Pancreas (tissue), 10 donors: ENCODE data around the gene MYL4. TPM values are rescaled to one million over a fixed set of nuclear protein-coding genes. Genes with fewer than 3 reads are reported as not detected.
"Not testable (repeated sequence)": the region's sequence is repeated elsewhere in the genome, so short reads cannot be mapped to it uniquely, and the experiment has no call there.

ENCODE experiments used
- ATAC-seq, 4 donors: fragments of 200-7000 bp; cut with Tn5 transposase; one replicate each; pipeline versions ENCODE4 v1.8.0 to v1.9.1; 2020; ENCODE audit warnings: mild to moderate bottlenecking in 4 of 4, moderate library complexity in 4 of 4
- DNase-seq, 6 donors: peaks; one replicate each; pipeline ENCODE4 v3.0.0-alpha.2; 2020
- FAIRE-seq: peaks from 2 replicates; lab custom pipeline; 2012; peaks lifted over from hg19 to GRCh38; lab: Jason Lieb, UNC
- H3K27ac ChIP-seq, 4 donors: fragments of 200-600 bp; sonication (generic); 1 replicate in 3 of 4; 2 replicates in 1 of 4; pipeline versions ENCODE4 v1.5.0 to v1.8.0; 2020
- H3K27me3 ChIP-seq, 4 donors: fragments of 200-600 bp; one replicate each; pipeline ENCODE4 v1.8.0; 2021
- H3K36me3 ChIP-seq, 3 donors: fragments of 200-600 bp; sonication (generic) in 1 of 3; one replicate each; pipeline versions ENCODE4 v1.5.0 to v1.8.0; 2020 to 2021
- H3K4me1 ChIP-seq, 3 donors: fragments of 200-600 bp; one replicate each; pipeline ENCODE4 v1.8.0; 2021
- H3K4me3 ChIP-seq, 4 donors: fragments of 200-600 bp; sonication (generic) in 2 of 4; one replicate each; pipeline versions ENCODE4 v1.5.0 to v1.8.0; 2020 to 2021
- H3K9me3 ChIP-seq, 4 donors: fragments of 200-600 bp; one replicate each; pipeline ENCODE4 v1.8.0; 2021
- WGBS, 2 donors: extraction: QIAGEN DNeasy Blood & Tissue Kit; methylation state at CpG; one replicate each; pipeline ENCODE4 v1.1.7; 2013; 5-methylcytosine and 5-hydroxymethylcytosine counted together
- intact Hi-C, 3 donors: fragments of 100-400 bp; cut with DNase I; formaldehyde crosslinking; loops; one replicate each; pipeline versions ENCODE4 v1.11.1 to v1.14.2; 2022
- polyA plus RNA-seq, 2 donors: library from polyadenylated mRNA; stranded (reverse); fragments of 200-250 nt; gene quantifications; one replicate each; pipeline ENCODE4 v1.2.3, GENCODE V29; 2013
- total RNA-seq, 6 donors: library from RNA; stranded (reverse); fragmentation: NEBNext Ultra II Directional in 4 of 6; extraction: Animal tissue kit (Norgen Biotek cat#: 25700) in 4 of 6; gene quantifications; one replicate each; pipeline versions ENCODE4 v1.2.1 to v1.2.4, GENCODE V29; 2021 to 2023
- TF ChIP-seq, protein P1 (sequence below), 4 donors: fragments of 200-600 bp; sonication (generic) in 3 of 4; IDR thresholded peaks; one replicate each; pipeline versions ENCODE4 v1.5.0 to v1.8.0; 2021; ENCODE audit warnings: antibody characterized with exemption in 4 of 4
- donor health status: healthy with polysubstance abuse.
- donor health status: DM: no; HTN: no; CAD: no; lungs with moderate emphysema.
- donor health status: DM: no; HTN: no; CAD: no.
- donor health status: control.
- donor health status: control.
- donor health status: Bipolar disorder and iron deficiency.
- donor health status: DM: yes; HTN: yes; CAD: no.
- donor health status: DM: no; HTN: no; CAD: no.
- donor health status: DM: no; HTN: no; CAD: no.
- donor health status: DM: yes; HTN: yes; CAD: no.

The MYL4 gene
- total RNA-seq, result under 1 TPM in 2 of 6 donors, not detected in 4; 0.28 TPM
- polyA plus RNA-seq, result under 1 TPM; 0.23 to 0.53 TPM

GRCh38 chr17:47208744-47209488 is at the start of gene MYL4:
Gene MYL4, plus strand, starts transcription at chr17:47209348. Its CDS starts 75 bp downstream, at chr17:47209423.
- no peaks in the 10 kb centered on the region for H3K27me3 ChIP-seq
- ATAC-seq, result no peak
- DNase-seq, result no peak
- WGBS, 2 donors, result 73 to 85% methylated on average over 6 of the region's 6 CpGs
- no peaks in the 10 kb centered on the region for H3K9me3 ChIP-seq
- H3K27ac ChIP-seq, result no peak within 1 kb of the TSS
- intact Hi-C loops, result no loop called here
- no peaks in the 10 kb centered on the region for H3K36me3 ChIP-seq
- H3K4me1 ChIP-seq, result peaks cover 3 to 6% (median 6%) of the 10 kb centered on the region in 3 donors
- TF ChIP-seq, protein P1, sequence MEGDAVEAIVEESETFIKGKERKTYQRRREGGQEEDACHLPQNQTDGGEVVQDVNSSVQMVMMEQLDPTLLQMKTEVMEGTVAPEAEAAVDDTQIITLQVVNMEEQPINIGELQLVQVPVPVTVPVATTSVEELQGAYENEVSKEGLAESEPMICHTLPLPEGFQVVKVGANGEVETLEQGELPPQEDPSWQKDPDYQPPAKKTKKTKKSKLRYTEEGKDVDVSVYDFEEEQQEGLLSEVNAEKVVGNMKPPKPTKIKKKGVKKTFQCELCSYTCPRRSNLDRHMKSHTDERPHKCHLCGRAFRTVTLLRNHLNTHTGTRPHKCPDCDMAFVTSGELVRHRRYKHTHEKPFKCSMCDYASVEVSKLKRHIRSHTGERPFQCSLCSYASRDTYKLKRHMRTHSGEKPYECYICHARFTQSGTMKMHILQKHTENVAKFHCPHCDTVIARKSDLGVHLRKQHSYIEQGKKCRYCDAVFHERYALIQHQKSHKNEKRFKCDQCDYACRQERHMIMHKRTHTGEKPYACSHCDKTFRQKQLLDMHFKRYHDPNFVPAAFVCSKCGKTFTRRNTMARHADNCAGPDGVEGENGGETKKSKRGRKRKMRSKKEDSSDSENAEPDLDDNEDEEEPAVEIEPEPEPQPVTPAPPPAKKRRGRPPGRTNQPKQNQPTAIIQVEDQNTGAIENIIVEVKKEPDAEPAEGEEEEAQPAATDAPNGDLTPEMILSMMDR (IDR thresholded peaks at IDR 0.05), result no peak
- no peak within 1 kb of the TSS for H3K4me3 ChIP-seq
- FAIRE-seq, result no peak

DNA sequence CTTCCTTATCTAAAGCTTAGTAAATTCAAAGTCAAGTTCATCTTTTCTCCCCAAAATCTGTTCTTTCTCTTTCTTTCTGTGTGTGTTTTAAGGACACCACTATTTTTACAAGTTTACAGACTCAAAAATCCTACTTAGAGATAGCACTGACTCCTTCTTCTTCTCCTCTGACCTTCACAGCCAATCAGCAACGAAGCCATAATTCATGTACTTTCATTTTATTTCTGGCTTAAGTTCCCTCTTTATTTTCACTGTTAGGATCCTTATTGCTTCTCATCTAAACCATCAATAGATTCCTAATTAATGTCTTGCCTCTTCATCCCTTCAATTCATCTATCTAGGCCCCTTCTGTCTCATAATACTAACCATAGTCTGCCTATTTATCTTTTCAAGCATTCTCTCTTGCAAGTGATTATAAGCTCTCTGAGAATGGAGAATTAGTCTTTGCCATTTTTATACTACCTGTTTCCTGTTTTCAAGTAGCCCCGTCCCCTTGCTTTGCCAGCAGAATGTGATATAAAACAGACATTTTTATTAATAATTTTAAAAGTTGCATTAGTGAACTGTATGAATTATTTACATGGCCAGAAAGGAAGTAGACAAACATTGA is 47.0 kb upstream of the MYL4 start:
- H3K36me3 ChIP-seq, result peaks cover 0 to 13% (median 0%) of the 10 kb centered on the region in 3 donors
- no peak for ATAC-seq
- H3K27me3 ChIP-seq, result no peaks in the 10 kb centered on the region
- TF ChIP-seq, protein P1 (IDR thresholded peaks at IDR 0.05), result no peak
- WGBS, 2 donors, result 75 to 82% methylated on average over 2 of the region's 2 CpGs
- no peaks in the 10 kb centered on the region for H3K9me3 ChIP-seq
- no peak overlapping the region for H3K4me3 ChIP-seq
- intact Hi-C loops, result no loop called here
- FAIRE-seq, result no peak
- H3K4me1 ChIP-seq, result no peaks in the 10 kb centered on the region
- no peak for DNase-seq
- H3K27ac ChIP-seq, result no peak overlapping the region

DNA sequence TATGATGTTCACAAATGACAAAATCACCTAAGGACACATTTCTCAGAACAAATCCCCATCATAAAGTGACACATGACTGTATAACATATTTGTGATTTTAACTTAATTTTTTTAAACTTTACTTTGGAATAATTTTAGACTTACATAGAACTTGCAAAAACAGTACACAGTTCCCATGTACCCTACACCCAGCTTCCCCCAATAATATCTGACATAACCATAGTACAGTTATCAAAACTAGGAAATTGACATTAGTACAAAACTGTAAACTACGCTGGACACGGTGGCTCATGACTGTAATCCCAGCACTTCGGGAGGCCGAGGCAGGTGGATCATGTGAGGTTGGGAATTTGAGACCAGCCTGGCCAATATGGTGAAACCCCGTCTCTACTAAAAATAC is 44.9 kb upstream of the MYL4 start:
- Histone ChIP-seq H3K4me1 (no peaks in the 10 kb centered on the region), H3K4me3 (no peak overlapping the region), H3K36me3 (peaks cover 0 to 12% (median 0%) of the 10 kb centered on the region in 3 donors), H3K27ac (no peak overlapping the region), H3K27me3 (no peaks in the 10 kb centered on the region), H3K9me3 (no peaks in the 10 kb centered on the region)
- FAIRE-seq, result no peak
- TF ChIP-seq, protein P1 (IDR thresholded peaks at IDR 0.05), result no peak
- no peak for ATAC-seq
- 95 to 98% methylated on average over 5 of the region's 5 CpGs for WGBS, 2 donors
- intact Hi-C loops, result no loop called here
- no peak for DNase-seq

- H3K9me3 ChIP-seq, result no peaks in the 10 kb centered on the region
- no peaks in the 10 kb centered on the region for H3K4me1 ChIP-seq
- TF ChIP-seq, protein P1 (IDR thresholded peaks at IDR 0.05), result no peak
- no peak overlapping the region for H3K27ac ChIP-seq
- ATAC-seq (no peak), FAIRE-seq (no peak), DNase-seq (no peak)
- peaks cover 0 to 10% (median 0%) of the 10 kb centered on the region in 3 donors for H3K36me3 ChIP-seq
- WGBS, 2 donors, result 87 to 88% methylated on average over 2 of the region's 2 CpGs
- intact Hi-C loops, result no loop called here
- H3K27me3 ChIP-seq, result no peaks in the 10 kb centered on the region
- H3K4me3 ChIP-seq, result no peak overlapping the region
These were observed 44.0 kb upstream of the MYL4 start for GRCh38 chr17:47165137-47165536.

- H3K9me3 ChIP-seq, ATAC-seq, DNase-seq, H3K36me3 ChIP-seq, intact Hi-C loops, H3K4me3 ChIP-seq, H3K4me1 ChIP-seq, H3K27me3 ChIP-seq, FAIRE-seq, H3K27ac ChIP-seq: not testable (repeated sequence)
- WGBS, 2 donors, result 95 to 98% methylated on average over 5 of the region's 5 CpGs
These were observed 42.3 kb upstream of the MYL4 start for GRCh38 chr17:47166854-47167253.

- H3K4me3 ChIP-seq, ATAC-seq, DNase-seq, H3K27me3 ChIP-seq, H3K27ac ChIP-seq, H3K9me3 ChIP-seq, FAIRE-seq, H3K36me3 ChIP-seq, intact Hi-C loops, H3K4me1 ChIP-seq: not testable (repeated sequence)
- 65 to 66% methylated on average over 4 of the region's 4 CpGs for WGBS, 2 donors
These were observed 40.3 kb upstream of the MYL4 start for GRCh38 chr17:47168896-47169295.
